A549 treated with Mapracorat at 1 μM for 4 hours (cell line): Measurements from ENCODE around the gene TNS1. TPM values are rescaled to one million over a fixed set of nuclear protein-coding genes. Genes with fewer than 3 reads are reported as not detected.

Experiments used
- total RNA-seq: library from RNA; stranded (reverse); fragments of 200-300 nt; extraction: Qiagen RNA extraction; gene quantifications from 5 replicates; pipeline ENCODE4 v1.2.3, GENCODE V29; 2022

The TNS1 gene
- 8.0 to 19.3 TPM (median 13.6 TPM) in 5 replicates for total RNA-seq

DNA sequence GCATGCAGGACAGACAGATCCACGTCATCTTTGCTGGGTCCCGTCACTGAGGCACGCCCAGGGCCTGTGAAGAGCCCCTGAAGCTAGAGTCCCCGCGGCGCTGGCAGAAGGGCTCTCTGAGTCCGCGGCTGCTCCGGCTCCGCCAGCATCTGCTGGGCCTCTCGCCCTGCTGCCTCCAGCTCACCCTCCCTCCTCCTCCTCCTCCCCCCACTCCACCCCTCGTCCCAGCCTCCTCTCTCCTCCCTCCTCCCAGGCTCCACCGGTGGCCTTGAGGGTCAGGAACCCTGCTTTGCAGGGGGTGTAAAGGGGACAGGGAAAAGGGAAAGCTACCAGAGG is at the start of gene TNS1:
Gene TNS1 (minus strand): TSS at position 151 of the 336 bp plus-strand sequence. CDS start 123 bp downstream, at position 28.

Other genes with a start within 250 kb of the TNS1 start
- not detected in 5 replicates for gene RUFY4, start 66.3 kb upstream of the TNS1 start, total RNA-seq
- gene CXCR2, start 123.0 kb upstream of the TNS1 start, total RNA-seq, result not detected in 5 replicates
- not detected in 5 replicates for gene CXCR1, start 164.0 kb upstream of the TNS1 start, total RNA-seq
- 295 to 304 TPM (median 298 TPM) in 5 replicates for gene ARPC2, start 214.2 kb upstream of the TNS1 start, total RNA-seq